ENCODE measurements around the gene SORT1. TPM values are rescaled to one million over a fixed set of nuclear protein-coding genes. Genes with fewer than 3 reads are reported as not detected.
"Not testable (repeated sequence)": the region's sequence is repeated elsewhere in the genome, so short reads cannot be mapped to it uniquely, and the experiment has no call there.

SORT1 gene
- total RNA-seq, 1 donor from 2014 or later: 52.3 TPM

DNA sequence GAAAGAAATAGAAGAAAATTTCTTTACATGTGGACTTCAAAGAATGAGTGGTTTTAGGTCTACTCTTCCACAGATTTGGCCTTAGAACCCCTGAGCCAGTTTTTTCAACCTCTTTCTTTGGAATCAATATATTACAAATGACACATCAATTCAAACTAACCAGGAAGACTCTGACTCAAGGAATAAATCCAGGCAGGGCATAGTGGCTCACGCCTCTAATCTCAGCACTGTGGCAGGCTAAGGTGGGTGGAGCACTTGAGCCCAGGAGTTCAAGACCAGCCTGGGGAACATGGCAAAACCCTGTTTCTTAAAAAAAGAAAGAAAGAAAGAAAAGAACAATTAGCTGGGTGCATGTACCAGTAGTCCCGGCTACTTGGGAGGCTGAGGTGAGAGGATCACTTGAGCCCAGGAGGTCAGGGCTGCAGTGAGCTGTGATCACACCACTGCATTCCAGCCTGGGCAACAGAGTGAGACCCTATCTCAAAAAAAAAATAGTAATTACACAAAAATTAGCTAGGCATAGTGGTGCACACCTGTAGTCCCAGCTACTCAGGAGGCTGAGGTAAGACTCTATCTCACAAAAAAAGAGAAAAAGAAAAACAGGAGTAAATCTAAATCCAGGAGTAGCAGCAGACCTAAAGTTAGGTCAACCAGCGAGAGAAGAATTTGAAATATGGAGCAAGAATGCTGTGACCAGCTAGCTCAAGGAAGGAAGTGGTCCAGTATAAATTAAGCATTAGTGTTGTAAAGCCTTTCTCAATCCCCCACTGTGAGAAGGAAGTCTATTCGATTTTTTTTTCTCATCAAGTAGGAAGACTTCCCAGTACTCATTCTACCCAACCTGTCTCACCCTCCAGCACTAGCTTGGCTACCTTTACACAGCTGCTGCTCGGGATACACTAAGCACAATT is 1.9 kb downstream of the SORT1 start:
- H3K27me3 Mint-ChIP-seq: peaks cover 8% of the 10 kb centered on the region
- H3K4me1 Mint-ChIP-seq (ENCODE audit: unreplicated experiment): peaks cover 39% of the 10 kb centered on the region
- H3K27ac Mint-ChIP-seq: peak overlapping the region; percentile 94
- no peaks in the 10 kb centered on the region for H3K9me3 Mint-ChIP-seq
- no peaks in the 10 kb centered on the region for H3K36me3 Mint-ChIP-seq
- DNase-seq (ENCODE audit: extremely low spot score, unreplicated experiment): no peak
- H3K4me3 Mint-ChIP-seq: peak overlapping the region; percentile 95
- TF ChIP-seq CTCF (conservative IDR thresholded peaks at IDR 0.05): no peak

GRCh38 chr1:109395282-109395599 is 2.5 kb downstream of the SORT1 start:
- Mint-ChIP-seq H3K4me3 (peak overlapping the region; percentile 95), H3K4me1 (ENCODE audit: unreplicated experiment) (peaks cover 39% of the 10 kb centered on the region)
- H3K9me3 Mint-ChIP-seq: not testable (repeated sequence)

DNA sequence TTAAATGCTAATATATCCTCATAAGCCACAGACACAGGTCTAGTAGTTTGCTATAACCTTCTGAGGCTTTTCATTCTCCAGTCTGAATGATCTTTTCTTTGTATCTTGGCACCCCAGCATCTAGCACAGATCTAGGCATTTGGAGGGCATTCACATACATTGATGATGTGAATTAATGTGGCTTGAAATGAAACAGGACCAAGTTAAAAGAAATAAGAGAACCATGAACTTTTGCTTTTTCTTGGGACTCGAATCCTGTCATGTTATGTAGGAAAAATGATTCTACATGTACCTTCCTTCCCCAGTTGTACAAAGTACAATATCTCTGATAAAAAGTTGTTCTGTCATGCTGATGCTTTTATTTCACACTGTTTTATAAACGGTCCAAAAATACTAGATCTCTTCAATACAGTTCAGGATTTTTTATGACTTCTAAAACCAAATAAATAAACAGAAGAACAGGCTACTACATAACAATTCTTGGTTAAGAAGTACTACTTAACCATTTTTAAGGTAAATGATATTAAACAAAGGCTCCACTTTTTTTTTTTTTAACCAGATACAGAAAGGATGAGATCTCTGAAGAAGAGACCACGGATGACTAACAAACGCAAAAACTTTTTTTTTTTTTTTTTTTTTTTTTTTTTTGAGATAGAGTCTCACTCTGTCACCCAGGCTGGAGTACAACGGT is 3.0 kb downstream of the SORT1 start:
- H3K27ac Mint-ChIP-seq: no peak overlapping the region
- H3K27me3 Mint-ChIP-seq: peaks cover 8% of the 10 kb centered on the region
- no peaks in the 10 kb centered on the region for H3K9me3 Mint-ChIP-seq
- DNase-seq (ENCODE audit: extremely low spot score, unreplicated experiment): no peak
- H3K36me3 Mint-ChIP-seq: no peaks in the 10 kb centered on the region
- H3K4me3 Mint-ChIP-seq: peak overlapping the region; percentile 59
- no peak for TF ChIP-seq CTCF (conservative IDR thresholded peaks at IDR 0.05)
- H3K4me1 Mint-ChIP-seq (ENCODE audit: unreplicated experiment): peaks cover 39% of the 10 kb centered on the region

More at GRCh38 chr1:109395282-109395599, 2.5 kb downstream of the SORT1 start:
- peak overlapping the region; percentile 94 for H3K27ac Mint-ChIP-seq
- not testable (repeated sequence) for H3K27me3 Mint-ChIP-seq; DNase-seq (ENCODE audit: extremely low spot score, unreplicated experiment); H3K36me3 Mint-ChIP-seq

DNA sequence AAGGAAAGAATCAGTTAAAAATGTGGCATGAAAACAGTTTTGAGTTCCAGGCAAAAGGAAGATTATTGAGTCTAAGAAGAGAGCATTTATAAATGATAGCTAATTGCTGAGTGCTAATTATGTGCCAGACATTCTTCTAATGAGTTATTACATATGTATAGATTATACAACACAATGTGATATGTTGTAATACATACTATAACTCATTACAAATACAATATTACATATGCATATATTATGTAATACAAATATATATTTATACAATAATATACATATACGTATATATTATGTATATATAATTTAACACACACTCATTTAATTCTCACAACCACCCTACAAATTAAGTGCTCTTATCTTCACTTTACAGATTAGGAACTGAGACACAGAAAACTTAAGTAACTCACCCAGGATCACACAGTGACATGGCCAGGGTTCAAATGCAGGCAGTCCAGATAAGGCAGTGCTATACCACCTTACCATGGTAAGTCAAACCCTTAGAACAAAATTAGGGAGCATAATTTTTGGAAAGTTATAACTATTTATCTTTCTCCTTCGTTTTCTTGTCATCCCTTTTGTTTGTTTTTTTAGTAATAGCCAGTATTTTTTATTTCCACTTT is 4.0 kb downstream of the SORT1 start:
- no peak for DNase-seq (ENCODE audit: extremely low spot score, unreplicated experiment)
- Mint-ChIP-seq H3K9me3 (no peaks in the 10 kb centered on the region), H3K4me1 (ENCODE audit: unreplicated experiment) (peaks cover 31% of the 10 kb centered on the region), H3K4me3 (no peak overlapping the region), H3K36me3 (no peaks in the 10 kb centered on the region), H3K27ac (peak overlapping the region; percentile 73), H3K27me3 (peaks cover 8% of the 10 kb centered on the region)
- TF ChIP-seq CTCF (conservative IDR thresholded peaks at IDR 0.05): no peak

DNA sequence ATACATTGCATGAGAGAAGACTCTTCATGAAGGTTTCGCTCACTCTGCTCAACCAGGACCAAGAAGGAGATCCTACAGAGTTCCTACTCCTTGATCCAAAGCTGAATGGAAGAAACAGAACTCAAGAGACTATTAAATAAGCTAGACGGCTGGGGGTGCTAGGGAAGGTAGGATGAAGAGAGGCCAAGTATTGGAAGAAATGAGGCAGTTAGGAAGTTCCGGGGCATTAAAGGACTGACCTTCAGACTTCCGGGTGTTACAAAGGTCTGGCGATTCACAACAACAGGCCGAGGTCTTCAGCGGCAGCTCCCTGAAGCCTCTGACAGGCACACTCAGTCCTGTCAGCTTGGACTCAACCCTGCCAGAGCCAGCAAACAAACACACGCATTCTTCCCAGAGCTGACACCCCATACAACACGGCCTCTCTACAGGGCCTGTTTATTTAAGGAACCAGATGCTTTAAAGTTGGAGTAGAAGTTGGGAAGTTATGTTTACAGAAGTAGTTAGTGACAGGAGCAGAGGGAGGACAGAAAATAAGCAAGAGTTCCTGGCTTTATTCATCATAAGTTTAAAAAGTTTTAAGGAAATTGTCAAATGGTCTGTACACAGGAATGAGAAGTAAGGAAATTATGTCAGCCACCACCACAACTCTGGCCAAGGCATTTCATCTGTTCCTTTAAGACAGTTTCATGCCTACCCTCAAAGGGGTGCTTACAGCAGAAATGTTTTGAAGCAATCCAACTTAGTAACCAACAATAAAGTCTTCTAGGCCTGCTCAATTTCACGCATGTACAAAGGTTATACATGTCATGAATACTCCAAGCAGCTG is 4.7 kb downstream of the SORT1 start:
- Mint-ChIP-seq H3K36me3 (no peaks in the 10 kb centered on the region), H3K4me3 (peak overlapping the region; percentile 51), H3K4me1 (ENCODE audit: unreplicated experiment) (peaks cover 27% of the 10 kb centered on the region), H3K27ac (peak overlapping the region; percentile 73), H3K9me3 (no peaks in the 10 kb centered on the region), H3K27me3 (peaks cover 8% of the 10 kb centered on the region)
- TF ChIP-seq CTCF (conservative IDR thresholded peaks at IDR 0.05): no peak
- DNase-seq (ENCODE audit: extremely low spot score, unreplicated experiment): no peak
